ENCODE data around the gene RDH8. TPM values are rescaled to one million over a fixed set of nuclear protein-coding genes. Genes with fewer than 3 reads are reported as not detected.

The RDH8 gene
- total RNA-seq, 1 experiment from 2014 or later = not detected

DNA sequence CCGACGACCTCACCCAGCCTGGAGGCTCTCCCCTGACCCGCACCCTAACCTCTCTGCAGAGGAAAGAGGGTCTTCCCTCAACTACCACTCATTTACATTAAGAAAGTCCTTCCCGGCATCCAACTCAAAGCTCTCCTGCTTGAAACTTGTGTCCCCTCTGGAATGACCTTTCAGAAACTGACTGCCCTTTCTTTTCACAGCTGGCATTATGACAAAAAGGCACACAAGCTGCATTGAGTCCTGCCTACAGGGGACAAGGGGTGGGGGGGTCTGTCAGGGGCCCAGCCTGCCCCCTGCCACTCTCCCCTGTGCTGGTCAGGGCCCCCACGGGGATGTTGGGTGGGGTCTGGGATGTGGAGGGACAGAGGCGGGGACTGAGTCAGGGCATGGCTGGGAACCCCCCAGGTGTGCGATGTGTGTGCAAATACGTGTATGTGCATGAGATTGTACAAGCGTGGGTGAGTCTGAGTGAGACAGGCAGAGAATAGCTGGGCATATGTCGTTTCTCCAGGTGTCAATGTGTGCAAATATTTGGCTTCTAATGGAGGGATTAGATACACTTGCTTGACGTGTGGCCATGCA lies 5.0 kb upstream of the RDH8 start:
- no peak overlapping the region for H3K27ac Mint-ChIP-seq (ENCODE audit: unreplicated experiment)
- no peaks in the 10 kb centered on the region for H3K9me3 Mint-ChIP-seq (ENCODE audit: unreplicated experiment)
- no peak for TF ChIP-seq CTCF (IDR thresholded peaks at IDR 0.05; ENCODE audit: insufficient read depth in 1 of 2, low read depth in 1 of 2, low read length in 1 of 2, severe bottlenecking in 1 of 2, unreplicated experiment in 1 of 2)
- ChIA-PET POLR2A (no interaction called here), CTCF (interaction anchor here (1.2 kb wide), 1 partner anchor 8 kb away, joined by 8 read pairs; no protein-coding TSS in a partner anchor)
- Histone ChIP-seq H3K4me3 (ENCODE audit: low read depth, low read length) (no peak overlapping the region), H3K27me3 (replicated peaks; ENCODE audit: control insufficient read depth, insufficient read depth, low read length) (no peaks in the 10 kb centered on the region; the same call in none of the 2 replicates), H3K36me3 (ENCODE audit: control insufficient read depth, insufficient read depth, low read length) (no peaks in the 10 kb centered on the region), H3K4me1 (0 out of 2 replicates have a peak, but pooled peaks cover 4% of the 10 kb centered on the region), H3K9me3 (no peaks in the 10 kb centered on the region)
- peak overlapping the region; percentile 20 for H3K4me3 Mint-ChIP-seq (ENCODE audit: unreplicated experiment)
- DNase-seq = no peak
- peaks cover 7% of the 10 kb centered on the region for H3K36me3 Mint-ChIP-seq (ENCODE audit: insufficient read depth, unreplicated experiment)
- peaks cover 22% of the 10 kb centered on the region for H3K27me3 Mint-ChIP-seq (ENCODE audit: insufficient read depth, unreplicated experiment)
- peaks cover 12% of the 10 kb centered on the region for H3K4me1 Mint-ChIP-seq (ENCODE audit: low read depth, unreplicated experiment)
- intact Hi-C loops (cut with micrococcal nuclease; ENCODE audit: unreplicated experiment) = no loop called here
- no TSS peak for BruUV-seq (replicated peaks)

DNA sequence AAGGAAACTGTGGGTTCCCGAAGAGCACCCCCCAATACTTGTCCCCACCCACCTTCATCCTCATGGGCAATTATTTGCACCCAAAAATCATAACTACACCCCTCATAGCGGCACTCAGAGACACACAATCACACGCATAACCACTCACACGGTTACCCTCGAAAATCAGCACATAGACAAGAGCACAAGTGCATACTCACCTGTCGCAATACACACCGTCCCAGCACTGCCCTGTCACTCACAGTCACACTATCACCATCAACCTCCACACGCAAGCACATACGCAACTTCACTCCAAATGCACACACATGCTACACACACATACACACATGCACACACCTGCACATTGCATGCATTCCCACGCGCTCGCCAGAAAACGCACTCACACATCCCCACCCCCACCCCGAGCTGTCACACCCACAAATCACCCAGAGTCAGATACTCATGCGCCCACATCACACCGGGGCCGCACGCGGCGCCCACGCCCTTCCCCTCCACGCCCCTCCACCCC lies 3.5 kb upstream of the RDH8 start:
- intact Hi-C loops (cut with micrococcal nuclease; ENCODE audit: unreplicated experiment) = no loop called here
- CTCF ChIA-PET = interaction anchor here (0.6 kb wide), 1 partner anchor 63 kb away, joined by 5 read pairs; no protein-coding TSS in a partner anchor
- H3K36me3 Mint-ChIP-seq (ENCODE audit: insufficient read depth, unreplicated experiment) = peaks cover 7% of the 10 kb centered on the region
- Histone ChIP-seq H3K4me1 (0 out of 2 replicates have a peak, but pooled peaks cover 4% of the 10 kb centered on the region), H3K27me3 (replicated peaks; ENCODE audit: control insufficient read depth, insufficient read depth, low read length) (no peaks in the 10 kb centered on the region; the same call in none of the 2 replicates), H3K4me3 (ENCODE audit: low read depth, low read length) (no peak overlapping the region), H3K9me3 (no peaks in the 10 kb centered on the region), H3K36me3 (ENCODE audit: control insufficient read depth, insufficient read depth, low read length) (no peaks in the 10 kb centered on the region)
- BruUV-seq (replicated peaks) = no TSS peak
- H3K4me3 Mint-ChIP-seq (ENCODE audit: unreplicated experiment) = peak overlapping the region; percentile 39
- POLR2A ChIA-PET = interaction anchor here (0.5 kb wide), 1 partner anchor 182 kb away, joined by 3 read pairs; the partner anchor contains the start of gene UBL5
- H3K27ac Mint-ChIP-seq (ENCODE audit: unreplicated experiment) = no peak overlapping the region
- peaks cover 12% of the 10 kb centered on the region for H3K4me1 Mint-ChIP-seq (ENCODE audit: low read depth, unreplicated experiment)
- H3K9me3 Mint-ChIP-seq (ENCODE audit: unreplicated experiment) = no peaks in the 10 kb centered on the region
- no peak for TF ChIP-seq CTCF (IDR thresholded peaks at IDR 0.05; ENCODE audit: insufficient read depth in 1 of 2, low read depth in 1 of 2, low read length in 1 of 2, severe bottlenecking in 1 of 2, unreplicated experiment in 1 of 2)
- no peak for DNase-seq
- H3K27me3 Mint-ChIP-seq (ENCODE audit: insufficient read depth, unreplicated experiment) = peaks cover 25% of the 10 kb centered on the region

GRCh38 chr19:10010247-10010691 lies 3.0 kb upstream of the RDH8 start, which contains the start of gene COL5A3:
Gene COL5A3 (minus strand): TSS chr19:10010504. CDS start chr19:10010385, 119 bp downstream.
- H3K36me3 Mint-ChIP-seq (ENCODE audit: insufficient read depth, unreplicated experiment) = peaks cover 7% of the 10 kb centered on the region
- peaks cover 25% of the 10 kb centered on the region for H3K27me3 Mint-ChIP-seq (ENCODE audit: insufficient read depth, unreplicated experiment)
- intact Hi-C loops (cut with micrococcal nuclease; ENCODE audit: unreplicated experiment) = no loop called here
- ChIA-PET POLR2A (no interaction called here), CTCF (interaction anchor here (0.6 kb wide), 1 partner anchor 63 kb away, joined by 5 read pairs; no protein-coding TSS in a partner anchor)
- Histone ChIP-seq H3K27me3 (replicated peaks; ENCODE audit: control insufficient read depth, insufficient read depth, low read length) (no peaks in the 10 kb centered on the region; the same call in none of the 2 replicates), H3K4me3 (ENCODE audit: low read depth, low read length) (no peak within 1 kb of the TSS), H3K9me3 (no peaks in the 10 kb centered on the region), H3K4me1 (0 out of 2 replicates have a peak, but pooled peaks cover 4% of the 10 kb centered on the region), H3K36me3 (ENCODE audit: control insufficient read depth, insufficient read depth, low read length) (no peaks in the 10 kb centered on the region)
- no peaks in the 10 kb centered on the region for H3K9me3 Mint-ChIP-seq (ENCODE audit: unreplicated experiment)
- no TSS peak for BruUV-seq (replicated peaks)
- peaks cover 12% of the 10 kb centered on the region for H3K4me1 Mint-ChIP-seq (ENCODE audit: low read depth, unreplicated experiment)
- peak within 1 kb of the TSS; percentile 39 for H3K4me3 Mint-ChIP-seq (ENCODE audit: unreplicated experiment)
- H3K27ac Mint-ChIP-seq (ENCODE audit: unreplicated experiment) = no peak within 1 kb of the TSS
- TF ChIP-seq CTCF (IDR thresholded peaks at IDR 0.05; ENCODE audit: insufficient read depth in 1 of 2, low read depth in 1 of 2, low read length in 1 of 2, severe bottlenecking in 1 of 2, unreplicated experiment in 1 of 2) = no peak
- no peak for DNase-seq
